ENCODE data around the gene KIFC3. TPM values are rescaled to one million over a fixed set of nuclear protein-coding genes. Genes with fewer than 3 reads are reported as not detected.
A peak's percentile ranks its signal among the peaks of the same experiment; 100 is the strongest.
"Not testable (repeated sequence)": the region's sequence is repeated elsewhere in the genome, so short reads cannot be mapped to it uniquely, and the experiment has no call there.

Gene KIFC3
- total and polyA plus RNA-seq, 7 donors: 3.1 to 17.8 (median 6.6) TPM

- no peaks in the 10 kb centered on the region for H3K9me3 ChIP-seq
- no peak overlapping the region for H3K27ac ChIP-seq
- 90 to 96% (median 95%) methylated on average over 6 of the region's 6 CpGs for WGBS, 3 donors
- intact Hi-C loops (cut with DNase I): no loop called here
- DNase-seq (peak in 1 of 2 donors; percentile 28), ATAC-seq (no peak)
- TF ChIP-seq CTCF (IDR thresholded peaks at IDR 0.05): no peak
- H3K4me1 ChIP-seq: no peaks in the 10 kb centered on the region
- H3K4me3 ChIP-seq: no peak overlapping the region
- no peaks in the 10 kb centered on the region for H3K27me3 ChIP-seq (ENCODE audit: insufficient read depth in 3 of 3, low read length in 2 of 3)
- peaks cover 0 to 33% of the 10 kb centered on the region in 2 donors for H3K36me3 ChIP-seq (ENCODE audit: insufficient read depth in 1 of 2, low read depth in 1 of 2)
Measured at GRCh38 chr16:57747996-57748395, 54.3 kb downstream of the KIFC3 start.

GRCh38 chr16:57747496-57747895 is 54.8 kb downstream of the KIFC3 start:
- DNase-seq (peak in 1 of 2 donors; percentile 24), ATAC-seq (no peak)
- WGBS, 3 donors: 95 to 98% (median 96%) methylated on average over 12 of the region's 12 CpGs
- TF ChIP-seq CTCF (IDR thresholded peaks at IDR 0.05): no peak
- intact Hi-C loops (cut with DNase I): no loop called here
- Histone ChIP-seq H3K9me3 (no peaks in the 10 kb centered on the region), H3K4me1 (no peaks in the 10 kb centered on the region), H3K27me3 (ENCODE audit: insufficient read depth in 3 of 3, low read length in 2 of 3) (no peaks in the 10 kb centered on the region), H3K27ac (no peak overlapping the region), H3K4me3 (no peak overlapping the region), H3K36me3 (ENCODE audit: insufficient read depth in 1 of 2, low read depth in 1 of 2) (peaks cover 0 to 29% of the 10 kb centered on the region in 2 donors)

GRCh38 chr16:57747091-57747490 is 55.2 kb downstream of the KIFC3 start:
- ATAC-seq (no peak), DNase-seq (peak in 1 of 2 donors; percentile 23)
- 91 to 94% (median 94%) methylated on average over 7 of the region's 7 CpGs for WGBS, 3 donors
- Histone ChIP-seq H3K36me3 (ENCODE audit: insufficient read depth in 1 of 2, low read depth in 1 of 2) (peaks cover 0 to 29% of the 10 kb centered on the region in 2 donors), H3K27ac (no peak overlapping the region), H3K4me3 (no peak overlapping the region), H3K9me3 (no peaks in the 10 kb centered on the region), H3K27me3 (ENCODE audit: insufficient read depth in 3 of 3, low read length in 2 of 3) (no peaks in the 10 kb centered on the region), H3K4me1 (no peaks in the 10 kb centered on the region)
- intact Hi-C loops (cut with DNase I): no loop called here
- no peak for TF ChIP-seq CTCF (IDR thresholded peaks at IDR 0.05)

- H3K36me3 ChIP-seq (ENCODE audit: insufficient read depth in 1 of 2, low read depth in 1 of 2): peaks cover 0 to 21% of the 10 kb centered on the region in 2 donors
- intact Hi-C loops (cut with DNase I): not testable (repeated sequence)
Measured at GRCh38 chr16:57746316-57746715, 56.0 kb downstream of the KIFC3 start.

GRCh38 chr16:57745768-57746167 is 56.5 kb downstream of the KIFC3 start:
- H3K27me3 ChIP-seq (ENCODE audit: insufficient read depth in 3 of 3, low read length in 2 of 3): no peaks in the 10 kb centered on the region
- H3K9me3 ChIP-seq: no peaks in the 10 kb centered on the region
- H3K4me1 ChIP-seq: no peaks in the 10 kb centered on the region
- DNase-seq (no peak), ATAC-seq (no peak)
- H3K36me3 ChIP-seq (ENCODE audit: insufficient read depth in 1 of 2, low read depth in 1 of 2): peaks cover 0 to 17% of the 10 kb centered on the region in 2 donors
- no peak overlapping the region for H3K4me3 ChIP-seq
- H3K27ac ChIP-seq: no peak overlapping the region
- no peak for TF ChIP-seq CTCF (IDR thresholded peaks at IDR 0.05)
- intact Hi-C loops (cut with DNase I): no loop called here
- 88 to 97% (median 89%) methylated on average over 3 of the region's 3 CpGs for WGBS, 3 donors

More at GRCh38 chr16:57746316-57746715, 56.0 kb downstream of the KIFC3 start:
- H3K27ac ChIP-seq; H3K9me3 ChIP-seq; H3K27me3 ChIP-seq (ENCODE audit: insufficient read depth in 3 of 3, low read length in 2 of 3); H3K4me1 ChIP-seq; DNase-seq; ATAC-seq; H3K4me3 ChIP-seq: not testable (repeated sequence)
- WGBS, 3 donors: 86 to 89% (median 87%) methylated on average over 7 of the region's 7 CpGs
